ENCODE measurements around the gene BABAM2.

GRCh38 chr2:28074137-28074536, 183.6 kb downstream of the BABAM2 start:
- no peak for TF ChIP-seq CTCF (IDR thresholded peaks at IDR 0.05; ENCODE audit: insufficient read depth, low read depth, low read length)
- no peak for TF ChIP-seq EZH2 (IDR thresholded peaks at IDR 0.05; ENCODE audit: insufficient read depth, low read length)
